HL-60 (cell line): Measurements from ENCODE around the gene BTBD9.

ENCODE experiments used
- DNase-seq, 2 experiments: peaks; one replicate each; pipeline ENCODE4 v3.0.0-alpha.2; 2010 to 2020; ENCODE audit warnings: low read depth in 1 of 2, low spot score in 1 of 2
- H3K27ac ChIP-seq: fragments of 250-450 bp; sonication (Bioruptor Pico); replicated peaks from 2 replicates; pipeline ENCODE4 v1.5.1; 2020; ENCODE audit warnings: mild to moderate bottlenecking, moderate library complexity
- H3K27me3 ChIP-seq: fragments of 250-450 bp; sonication (Bioruptor Pico); 2 replicates; pipeline ENCODE4 v1.5.1; 2021; ENCODE audit warnings: mild to moderate bottlenecking, moderate library complexity; ENCODE audit not compliant: insufficient read depth, poor library complexity, severe bottlenecking
- H3K4me3 ChIP-seq: replicated peaks from 2 replicates; pipeline ENCODE4 v1.5.1; 2011; ENCODE audit warnings: mild to moderate bottlenecking, control low read depth, low read length; ENCODE audit not compliant: insufficient read depth
- CTCF ChIP-seq: IDR thresholded peaks from one replicate; pipeline ENCODE4 v1.5.1; 2011; ENCODE audit warnings: low read length, control low read depth, inconsistent platforms; ENCODE audit not compliant: insufficient read depth
- GABPA ChIP-seq: IDR thresholded peaks from 2 replicates; pipeline ENCODE4 v1.6.1; 2012; ENCODE audit warnings: low read depth
- POLR2AphosphoS5 ChIP-seq: IDR thresholded peaks from 2 replicates; pipeline ENCODE4 v1.6.1; 2012; ENCODE audit warnings: low read depth
- REST ChIP-seq: IDR thresholded peaks from 2 replicates; pipeline ENCODE4 v1.6.1; 2012; ENCODE audit warnings: low read depth; ENCODE audit not compliant: insufficient replicate concordance
- SPI1 ChIP-seq: IDR thresholded peaks from 2 replicates; pipeline ENCODE4 v1.6.1; 2012; ENCODE audit warnings: low read depth, mild to moderate bottlenecking, borderline replicate concordance

The BTBD9 gene

DNA sequence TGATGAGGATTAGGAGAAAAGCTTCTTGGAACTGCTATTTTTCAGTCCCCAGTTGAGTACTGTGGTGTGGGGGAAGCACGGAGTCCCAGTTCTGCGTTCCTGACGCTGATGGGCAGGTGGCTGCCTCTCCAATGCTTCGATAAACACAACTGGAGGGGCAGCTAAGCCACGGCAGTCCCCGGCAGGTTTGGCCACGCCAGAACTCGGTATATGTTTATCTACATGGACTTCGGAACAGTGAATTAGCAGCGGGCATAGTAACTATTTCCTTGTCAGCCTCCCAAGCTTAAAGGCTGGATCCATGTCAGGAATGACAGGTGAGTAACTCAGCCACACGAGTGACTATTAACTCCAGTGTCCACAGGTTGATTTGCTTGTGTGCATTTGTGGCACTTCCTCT is 465.8 kb downstream of the BTBD9 start:
- Histone ChIP-seq H3K27me3 (no peaks in the 10 kb centered on the region), H3K4me3 (no peak overlapping the region), H3K27ac (no peak overlapping the region)
- no peak for TF ChIP-seq POLR2AphosphoS5
- TF ChIP-seq GABPA = no peak
- TF ChIP-seq SPI1 = no peak
- no peak for TF ChIP-seq REST
- TF ChIP-seq CTCF = no peak
- no peak for DNase-seq

DNA sequence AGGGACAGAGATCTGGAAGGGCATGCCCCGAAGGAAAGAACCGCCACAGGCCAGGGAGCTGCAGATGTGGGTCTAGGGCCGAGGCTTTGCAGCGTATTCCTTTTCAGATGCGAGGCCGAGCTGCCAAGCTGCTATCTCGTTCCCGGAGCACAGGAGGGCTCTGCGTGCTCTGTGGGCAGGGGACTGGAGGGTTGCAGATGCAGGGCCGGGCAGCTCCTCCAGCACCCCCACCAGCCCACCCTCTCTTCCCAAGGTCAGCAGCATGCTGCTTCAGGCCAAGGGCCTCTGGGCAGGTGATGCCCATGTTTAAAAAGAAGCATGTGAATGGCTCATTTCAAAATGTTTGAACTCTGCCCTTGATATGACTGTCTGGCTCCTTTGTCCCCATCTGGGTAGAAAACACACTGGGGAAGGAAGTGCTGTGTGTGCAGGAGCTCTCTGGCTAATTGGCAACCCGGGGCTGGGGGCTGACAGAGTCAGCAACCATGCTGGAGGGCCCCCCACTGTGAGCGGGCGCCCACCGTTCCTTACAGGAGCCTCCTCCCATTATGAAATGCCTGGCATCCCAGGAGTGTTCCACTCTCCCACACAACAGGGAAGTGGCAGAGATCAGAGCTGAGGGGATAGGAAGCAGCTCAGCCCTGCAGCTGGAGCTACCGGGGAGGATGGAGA is 466.9 kb downstream of the BTBD9 start:
- no peak for TF ChIP-seq REST
- no peak for TF ChIP-seq CTCF
- TF ChIP-seq GABPA = no peak
- no peak for TF ChIP-seq SPI1
- TF ChIP-seq POLR2AphosphoS5 = no peak
- no peak overlapping the region for H3K4me3 ChIP-seq
- no peaks in the 10 kb centered on the region for H3K27me3 ChIP-seq
- H3K27ac ChIP-seq = no peak overlapping the region
- DNase-seq = no peak

DNA sequence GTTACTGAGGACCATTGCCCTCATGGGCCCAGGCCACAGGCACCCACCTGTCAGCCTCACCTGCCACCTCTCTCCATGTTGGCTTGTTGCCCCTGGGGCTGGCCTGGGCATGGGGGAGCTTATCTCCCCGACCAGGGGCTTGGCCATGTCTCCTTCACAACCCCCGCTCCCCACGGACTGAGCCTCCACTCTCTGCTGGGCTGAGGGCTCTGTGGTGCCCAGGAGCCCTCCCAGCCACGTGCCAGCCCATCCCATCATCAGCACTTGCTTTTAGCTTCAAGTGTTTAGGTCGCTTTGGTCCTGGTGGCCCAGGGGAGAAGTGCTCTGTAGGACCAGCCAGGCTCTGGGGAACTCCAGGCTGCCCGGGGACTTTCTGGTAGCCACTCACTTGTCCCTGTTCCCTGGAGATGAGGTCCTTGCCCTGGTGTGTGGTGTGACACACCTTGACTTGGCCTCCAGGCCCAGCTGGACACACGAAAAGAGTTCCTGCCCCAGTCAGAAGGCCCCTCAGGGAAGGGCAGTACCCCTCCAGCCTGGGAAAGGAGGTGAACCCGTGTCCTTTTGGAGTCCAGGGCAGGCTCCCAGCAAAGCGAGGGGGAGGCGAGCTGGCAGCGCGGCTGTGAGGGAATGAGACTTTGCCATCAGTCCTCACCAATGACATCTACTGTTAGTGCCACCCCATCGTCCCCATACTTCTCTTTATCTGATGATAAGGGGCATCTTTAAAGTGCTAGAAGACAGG is 467.6 kb downstream of the BTBD9 start:
- no peak for TF ChIP-seq REST
- no peak for TF ChIP-seq CTCF
- TF ChIP-seq POLR2AphosphoS5 = no peak
- no peak for TF ChIP-seq GABPA
- TF ChIP-seq SPI1 = no peak
- no peaks in the 10 kb centered on the region for H3K27me3 ChIP-seq
- no peak for DNase-seq

More for the DNA sequence above, 467.6 kb downstream of the BTBD9 start:
- no peak overlapping the region for H3K27ac ChIP-seq
- no peak overlapping the region for H3K4me3 ChIP-seq
